Measurements from ENCODE around the gene RAP1GAP.

DNA sequence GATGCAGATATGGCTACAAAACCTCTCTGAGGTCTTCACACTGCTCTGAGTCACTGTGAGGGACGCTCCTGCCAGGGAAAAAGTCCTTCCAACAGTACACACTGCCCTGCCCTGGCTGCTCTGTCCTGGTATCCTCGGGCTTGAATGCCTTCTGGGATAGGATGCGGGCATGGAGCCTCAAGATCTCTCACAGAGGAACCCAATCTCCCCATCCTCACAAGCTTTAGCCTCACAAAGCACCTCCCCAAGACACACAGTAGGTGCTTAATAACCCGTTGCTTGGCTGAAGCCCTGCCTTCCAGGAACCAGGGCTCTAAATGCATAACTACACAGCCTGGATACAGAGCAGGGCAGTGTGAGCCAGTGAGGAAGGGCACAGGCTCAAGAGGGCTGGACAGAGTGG, 9.2 kb downstream of the RAP1GAP start:
- no peak for TF ChIP-seq CTCF (IDR thresholded peaks at IDR 0.05; ENCODE audit: low read depth, low read length, missing input control)
- TF ChIP-seq, protein P1, sequence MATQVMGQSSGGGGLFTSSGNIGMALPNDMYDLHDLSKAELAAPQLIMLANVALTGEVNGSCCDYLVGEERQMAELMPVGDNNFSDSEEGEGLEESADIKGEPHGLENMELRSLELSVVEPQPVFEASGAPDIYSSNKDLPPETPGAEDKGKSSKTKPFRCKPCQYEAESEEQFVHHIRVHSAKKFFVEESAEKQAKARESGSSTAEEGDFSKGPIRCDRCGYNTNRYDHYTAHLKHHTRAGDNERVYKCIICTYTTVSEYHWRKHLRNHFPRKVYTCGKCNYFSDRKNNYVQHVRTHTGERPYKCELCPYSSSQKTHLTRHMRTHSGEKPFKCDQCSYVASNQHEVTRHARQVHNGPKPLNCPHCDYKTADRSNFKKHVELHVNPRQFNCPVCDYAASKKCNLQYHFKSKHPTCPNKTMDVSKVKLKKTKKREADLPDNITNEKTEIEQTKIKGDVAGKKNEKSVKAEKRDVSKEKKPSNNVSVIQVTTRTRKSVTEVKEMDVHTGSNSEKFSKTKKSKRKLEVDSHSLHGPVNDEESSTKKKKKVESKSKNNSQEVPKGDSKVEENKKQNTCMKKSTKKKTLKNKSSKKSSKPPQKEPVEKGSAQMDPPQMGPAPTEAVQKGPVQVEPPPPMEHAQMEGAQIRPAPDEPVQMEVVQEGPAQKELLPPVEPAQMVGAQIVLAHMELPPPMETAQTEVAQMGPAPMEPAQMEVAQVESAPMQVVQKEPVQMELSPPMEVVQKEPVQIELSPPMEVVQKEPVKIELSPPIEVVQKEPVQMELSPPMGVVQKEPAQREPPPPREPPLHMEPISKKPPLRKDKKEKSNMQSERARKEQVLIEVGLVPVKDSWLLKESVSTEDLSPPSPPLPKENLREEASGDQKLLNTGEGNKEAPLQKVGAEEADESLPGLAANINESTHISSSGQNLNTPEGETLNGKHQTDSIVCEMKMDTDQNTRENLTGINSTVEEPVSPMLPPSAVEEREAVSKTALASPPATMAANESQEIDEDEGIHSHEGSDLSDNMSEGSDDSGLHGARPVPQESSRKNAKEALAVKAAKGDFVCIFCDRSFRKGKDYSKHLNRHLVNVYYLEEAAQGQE (IDR thresholded peaks at IDR 0.05): no peak
- TF ChIP-seq SP1 (IDR thresholded peaks at IDR 0.05): no peak
- TF ChIP-seq, protein P2, sequence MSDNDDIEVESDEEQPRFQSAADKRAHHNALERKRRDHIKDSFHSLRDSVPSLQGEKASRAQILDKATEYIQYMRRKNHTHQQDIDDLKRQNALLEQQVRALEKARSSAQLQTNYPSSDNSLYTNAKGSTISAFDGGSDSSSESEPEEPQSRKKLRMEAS (IDR thresholded peaks at IDR 0.05): no peak
- no peak for TF ChIP-seq FOXA1 (IDR thresholded peaks at IDR 0.05)
- TF ChIP-seq RAD21 (IDR thresholded peaks at IDR 0.05): no peak
- TF ChIP-seq JUND (IDR thresholded peaks at IDR 0.05): no peak
- TF ChIP-seq GABPA (IDR thresholded peaks at IDR 0.05 in 1 of 2, conservative IDR thresholded peaks at IDR 0.05 in 1 of 2): no peak
- TF ChIP-seq TAF1 (conservative IDR thresholded peaks at IDR 0.05): no peak

All from liver (tissue), 3 donors.